ENCODE measurements around the gene ZNF423. TPM values are rescaled to one million over a fixed set of nuclear protein-coding genes. Genes with fewer than 3 reads are reported as not detected.

ZNF423 gene
- total RNA-seq, 1 experiment from 2014 or later = 2.0 TPM

DNA sequence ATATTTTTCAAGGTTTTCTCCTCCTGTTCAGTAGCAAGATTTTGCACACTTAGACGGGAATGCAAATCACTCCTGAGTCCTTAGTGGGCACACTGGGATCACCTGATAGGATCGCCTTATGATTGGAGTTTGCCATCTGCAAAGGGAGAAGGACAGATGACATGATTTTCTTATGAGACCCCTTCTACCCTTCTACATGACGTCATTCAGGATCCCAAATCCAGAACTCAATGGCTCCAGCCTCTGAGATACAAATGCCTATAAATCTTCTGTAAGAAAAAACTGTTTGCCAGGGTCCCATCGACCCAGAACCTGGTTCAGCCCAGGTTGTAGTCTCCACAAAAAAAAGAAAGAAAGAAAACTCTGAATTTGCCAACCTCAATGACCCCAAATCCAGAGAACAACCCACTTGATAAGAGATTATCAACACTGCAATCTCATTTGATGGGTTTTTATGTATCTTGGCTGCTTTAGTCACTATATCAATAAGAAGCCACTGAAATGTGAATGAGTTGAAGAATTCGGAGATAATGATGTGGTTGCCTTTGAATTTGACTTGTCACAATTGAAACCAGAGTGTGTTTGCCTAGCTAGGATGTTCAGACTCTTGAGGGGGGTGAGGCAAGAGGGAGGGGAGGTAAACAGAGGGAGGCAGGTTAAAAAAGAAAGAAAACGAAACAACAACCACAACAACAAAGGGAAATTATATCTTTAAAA is 6.7 kb downstream of the ZNF423 start:
- DNase-seq (ENCODE audit: low read depth) = no peak

DNA sequence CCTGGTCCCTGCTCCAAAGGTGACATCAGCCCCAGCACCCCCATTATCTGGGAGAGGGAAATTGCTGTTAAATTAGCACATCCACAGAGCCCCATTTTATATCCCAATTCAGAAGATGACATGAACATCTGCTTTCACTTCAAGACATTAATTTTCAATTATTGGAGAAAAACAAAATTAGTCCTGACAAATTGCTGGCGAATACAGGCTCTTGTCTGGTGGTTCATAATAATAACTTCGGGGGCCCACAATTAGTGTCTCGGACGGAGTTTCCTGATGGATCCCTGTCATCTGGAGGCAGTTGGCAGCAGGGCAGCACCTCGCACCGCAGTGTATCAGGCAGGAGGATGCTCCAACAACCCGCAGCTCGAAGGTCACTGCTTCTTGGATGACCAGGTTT is 7.4 kb downstream of the ZNF423 start:
- DNase-seq (ENCODE audit: low read depth) = no peak

GRCh38 chr16:49846800-49847199 is 9.1 kb downstream of the ZNF423 start:
- DNase-seq (ENCODE audit: low read depth) = no peak

DNA sequence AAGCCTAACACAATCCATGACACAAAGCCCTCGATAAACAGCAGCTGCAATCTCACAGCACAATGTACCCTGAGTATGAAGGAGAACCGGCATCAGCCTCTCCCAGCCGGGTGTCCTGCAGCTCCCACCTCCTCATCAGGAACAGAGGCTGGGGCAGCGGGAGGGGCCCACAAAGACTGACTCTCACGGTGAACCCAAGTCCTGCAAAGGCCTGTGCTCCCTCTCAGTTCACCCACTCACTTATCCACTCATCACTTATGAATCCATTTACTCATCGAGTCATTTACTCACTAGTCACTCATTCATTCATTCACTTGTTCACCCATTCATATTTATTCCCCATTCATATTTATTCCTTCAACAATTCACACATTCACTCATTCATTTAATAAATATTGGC is 11.6 kb downstream of the ZNF423 start:
- DNase-seq (ENCODE audit: low read depth) = peak; percentile 16

- DNase-seq (ENCODE audit: low read depth) = no peak
Measured at GRCh38 chr16:49843758-49844157, 12.2 kb downstream of the ZNF423 start.

DNA sequence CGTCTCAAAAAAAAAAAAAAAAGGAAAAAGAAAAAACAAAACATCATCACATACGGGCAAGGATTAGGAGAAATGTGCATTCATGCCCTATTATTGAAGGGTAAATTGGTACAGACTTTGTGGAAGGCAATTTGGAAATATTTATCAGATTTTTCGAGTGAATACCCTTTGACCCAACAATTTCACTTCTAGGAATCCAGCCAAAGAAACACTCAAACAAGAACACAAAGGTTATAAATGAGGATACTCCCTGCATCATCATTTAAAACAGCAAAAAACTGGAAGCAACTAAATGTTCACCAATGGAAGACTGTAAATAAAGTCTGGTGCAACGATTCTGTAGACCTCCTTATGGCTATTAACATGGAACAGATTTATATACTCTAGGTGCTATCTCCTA is 12.9 kb downstream of the ZNF423 start:
- no peak for DNase-seq (ENCODE audit: low read depth)

DNA sequence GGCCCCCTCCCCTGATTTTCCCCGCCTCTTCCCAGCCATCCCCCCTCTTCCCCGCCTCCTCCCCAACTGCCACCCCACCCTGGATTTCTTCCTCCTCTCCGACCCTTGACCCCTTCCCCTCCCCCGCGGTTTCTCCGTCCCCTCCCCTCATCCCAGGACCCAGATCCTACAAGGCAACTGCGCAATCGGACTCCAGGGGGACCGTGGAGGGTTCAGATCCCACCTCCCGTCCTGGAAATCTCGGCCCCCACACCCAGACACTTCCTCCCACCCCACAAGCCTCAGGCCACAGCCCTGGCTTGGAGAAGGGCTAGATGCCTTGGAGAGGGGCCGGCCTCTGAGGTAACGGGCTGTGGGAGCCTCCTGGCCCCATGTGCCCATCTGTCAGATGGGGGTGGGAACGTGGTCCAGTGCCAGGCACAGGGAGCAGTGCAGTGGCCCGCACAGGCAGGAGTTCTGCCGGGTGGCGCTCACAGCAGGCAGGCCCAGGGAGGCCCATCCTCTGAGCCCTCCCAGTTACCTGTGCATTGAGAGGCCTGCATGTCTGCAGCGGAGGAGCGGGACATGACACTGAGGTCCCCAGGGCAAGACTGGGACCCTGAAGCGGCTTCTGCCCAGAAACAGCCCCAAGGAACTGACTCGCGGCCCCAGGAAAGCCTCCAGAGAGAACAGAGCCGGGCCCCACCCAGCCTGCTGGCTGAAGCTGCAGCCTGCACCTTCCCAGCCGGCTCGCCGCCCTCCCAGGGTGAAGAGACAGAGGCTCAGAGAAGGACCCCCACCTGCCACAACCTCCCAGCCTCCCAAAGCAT is 16.7 kb downstream of the ZNF423 start:
- DNase-seq (ENCODE audit: low read depth) = no peak

- DNase-seq (ENCODE audit: low read depth) = no peak
Measured at GRCh38 chr16:49838441-49839016, 17.4 kb downstream of the ZNF423 start.

- no peak for DNase-seq (ENCODE audit: low read depth)
Measured at GRCh38 chr16:49837688-49838410, 18.1 kb downstream of the ZNF423 start.

- no peak for DNase-seq (ENCODE audit: low read depth)
Measured at GRCh38 chr16:49836668-49837067, 19.2 kb downstream of the ZNF423 start.

DNA sequence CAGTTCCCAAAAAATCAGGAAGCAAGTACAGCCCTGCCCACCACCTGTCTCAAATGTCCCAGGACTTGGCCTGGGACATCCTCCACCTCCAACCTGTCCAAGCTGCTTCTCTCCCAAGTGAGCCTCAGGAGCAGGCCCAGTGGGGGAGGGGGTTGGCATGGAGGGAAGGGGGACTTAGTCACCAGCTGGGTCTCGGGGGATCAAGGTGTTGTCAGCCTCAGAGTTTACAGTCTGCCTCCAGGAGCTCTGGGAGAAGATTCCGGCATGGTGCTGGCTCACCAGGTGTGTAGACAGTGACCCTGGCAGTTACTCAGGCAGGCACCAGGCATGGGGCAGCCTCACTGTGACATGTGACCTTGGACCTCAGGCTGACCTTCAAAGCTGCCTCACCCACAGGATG is 19.7 kb downstream of the ZNF423 start:
- DNase-seq (ENCODE audit: low read depth) = no peak

- no peak for DNase-seq (ENCODE audit: low read depth)
Measured at GRCh38 chr16:49835161-49835777, 20.6 kb downstream of the ZNF423 start.

DNA sequence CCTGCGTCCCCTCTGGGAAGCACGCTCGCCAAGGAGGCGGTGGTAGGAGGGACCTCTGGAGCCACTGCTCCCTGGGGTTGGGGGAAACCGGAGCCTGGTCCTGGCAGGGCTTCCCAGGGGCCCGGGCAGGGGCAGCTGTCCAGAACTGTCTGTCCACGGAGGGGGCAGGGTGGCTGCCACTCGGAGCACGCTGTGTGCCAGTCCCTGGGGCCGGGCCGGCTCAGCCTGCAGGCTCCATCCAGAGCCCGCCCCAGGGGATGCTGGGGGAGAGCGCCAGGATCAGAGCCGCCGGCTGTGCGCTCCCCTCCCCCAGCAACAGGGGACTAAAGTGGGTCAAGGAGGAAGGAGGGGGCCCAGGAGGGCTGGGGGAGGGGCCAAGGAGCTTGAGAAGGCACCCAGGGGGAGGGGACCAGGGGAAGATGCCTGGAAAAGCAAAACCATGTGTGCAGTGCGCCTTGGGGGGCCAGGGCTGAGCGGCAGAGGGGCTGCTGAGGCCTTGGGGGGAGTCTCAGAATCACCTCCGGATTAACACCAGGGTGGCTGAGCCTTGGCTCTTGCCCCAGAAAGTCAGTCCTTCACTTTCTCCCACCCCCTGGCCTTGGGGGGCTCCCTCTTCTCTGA is 21.3 kb downstream of the ZNF423 start:
- DNase-seq (ENCODE audit: low read depth) = no peak

- DNase-seq (ENCODE audit: low read depth) = no peak
Measured at GRCh38 chr16:49833796-49834530, 21.9 kb downstream of the ZNF423 start.

- DNase-seq (ENCODE audit: low read depth) = no peak
Measured at GRCh38 chr16:49833085-49833484, 22.8 kb downstream of the ZNF423 start.

DNA sequence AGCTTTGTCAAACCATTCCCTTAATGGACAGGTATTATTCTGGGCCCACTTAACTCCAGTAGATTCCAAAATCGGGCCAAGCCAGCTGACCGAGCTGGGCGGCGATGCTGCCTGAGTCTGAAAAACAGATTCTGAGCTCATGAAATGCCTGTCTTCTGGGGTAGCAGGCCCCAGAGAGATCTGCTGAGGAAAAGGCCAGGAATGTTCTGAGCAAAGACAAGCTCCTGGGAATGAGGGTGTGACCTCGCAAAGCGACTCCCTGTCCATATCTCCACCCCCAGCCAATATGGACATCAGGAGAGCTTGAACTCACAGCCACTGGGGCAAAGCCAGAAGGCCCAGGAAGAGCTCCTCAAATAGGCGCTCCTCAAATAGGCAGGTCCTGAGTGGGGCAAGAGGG is 23.7 kb downstream of the ZNF423 start:
- no peak for DNase-seq (ENCODE audit: low read depth)

GRCh38 chr16:49830873-49831272 is 25.0 kb downstream of the ZNF423 start:
- no peak for DNase-seq (ENCODE audit: low read depth)

DNA sequence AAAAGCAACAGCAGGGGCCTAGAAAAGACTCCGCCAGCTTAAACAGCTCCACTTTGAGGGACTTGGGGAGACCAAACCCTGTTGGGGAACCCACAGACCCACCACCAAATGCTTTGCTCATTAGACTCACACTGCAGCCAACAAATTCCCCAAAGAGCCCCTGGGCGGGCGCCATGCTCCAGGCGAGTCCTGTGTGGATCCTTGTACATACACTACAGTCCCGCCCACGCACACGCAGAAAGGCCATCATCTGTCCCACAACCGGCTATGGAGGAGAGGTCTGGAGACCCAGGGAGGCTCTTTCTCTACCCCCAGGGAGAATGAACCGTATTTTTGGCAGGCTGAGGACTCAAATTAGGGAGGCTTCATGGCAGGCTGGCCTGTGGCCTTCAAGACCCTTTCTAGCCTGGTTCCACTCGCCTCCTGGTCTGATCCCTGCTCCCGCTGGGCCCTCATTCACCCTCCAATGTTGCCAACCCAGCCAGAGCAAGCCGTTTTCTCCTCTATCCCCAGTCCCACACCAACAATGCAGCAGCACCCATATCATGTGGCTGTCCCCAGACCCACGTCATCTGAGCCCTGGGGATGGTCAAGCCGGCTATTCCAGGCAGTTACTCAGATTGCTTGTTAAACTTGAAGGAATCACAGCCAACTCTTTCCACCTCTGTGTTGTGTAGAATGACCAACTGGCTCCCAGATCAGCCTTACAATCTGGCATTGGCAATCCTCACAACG is 27.2 kb downstream of the ZNF423 start:
- DNase-seq (ENCODE audit: low read depth) = no peak

GRCh38 chr16:49827805-49828438 is 28.0 kb downstream of the ZNF423 start:
- no peak for DNase-seq (ENCODE audit: low read depth)

All from Daoy (cell line).